K562 (cell line): ENCODE measurements around the gene TAF11. TPM values are rescaled to one million over a fixed set of nuclear protein-coding genes. Genes with fewer than 3 reads are reported as not detected.
A peak's percentile ranks its signal among the peaks of the same experiment; 100 is the strongest.

ENCODE experiments used
- ATAC-seq: fragments of 200-7000 bp; cut with Tn5 transposase; 3 replicates; pipeline ENCODE4 v1.9.1; 2020; ENCODE audit warnings: moderate library complexity
- BruUV-seq: library from RNA; stranded (reverse); fragments of 400-500 nt; replicated peaks from 2 replicates; lab custom pipeline; 2021; lab: Mats Ljungman, UMichigan
- CTCF ChIA-PET: fragments of 300-600 bp; formaldehyde crosslinking; extraction: SDS; loops from one replicate; lab custom pipeline; 2021; ENCODE audit warnings: low intra/inter-chr PET ratio; lab: Yijun Ruan, JAX
- POLR2A ChIA-PET: fragments of 300-600, 350-650 bp; sonication (Branson Sonifier 250); formaldehyde crosslinking; extraction: SDS; loops from one replicate; lab custom pipeline; 2021; ENCODE audit warnings: antibody characterized with exemption, inconsistent platforms; lab: Yijun Ruan, JAX
- DNase-seq, 4 experiments: peaks; one replicate each; pipeline versions ENCODE4 v3.0.0 to v3.0.0-alpha.2; 2011 to 2018; ENCODE audit warnings: low spot score in 3 of 4, mixed read lengths in 3 of 4; ENCODE audit errors: extremely low read depth in 1 of 4
- FAIRE-seq: peaks from 2 replicates; lab custom pipeline; 2011; peaks lifted over from hg19 to GRCh38; lab: Jason Lieb, UNC
- H2AFZ ChIP-seq: 2 replicates; pipeline ENCODE4 v1.6.0; 2011; ENCODE audit warnings: low read depth, low read length, control low read depth, inconsistent platforms
- H3K27ac ChIP-seq: fragments of 200-600 bp; 3 replicates; pipeline ENCODE4 v1.8.0; 2011; ENCODE audit warnings: low read depth, mild to moderate bottlenecking, control low read depth, inconsistent platforms, low read length, moderate library complexity, mixed read lengths; ENCODE audit errors: extremely low read depth
- H3K27me3 ChIP-seq, 2 experiments: fragments of 300-600 bp in 1 of 2; 2 replicates in 1 of 2; 3 replicates in 1 of 2; pipeline versions ENCODE4 v1.6.0 to v1.8.0; 2011; ENCODE audit warnings: inconsistent platforms in 2 of 2, low read length in 2 of 2, mild to moderate bottlenecking in 1 of 2, mixed read lengths in 1 of 2, moderate library complexity in 1 of 2; ENCODE audit not compliant: control insufficient read depth in 2 of 2, insufficient read depth in 2 of 2
- H3K36me3 ChIP-seq: fragments of 300-600 bp; 3 replicates; pipeline ENCODE4 v1.8.0; 2011; ENCODE audit warnings: mild to moderate bottlenecking, low read length, inconsistent platforms; ENCODE audit not compliant: control insufficient read depth, insufficient read depth
- H3K4me1 ChIP-seq, 2 experiments: fragments of 200-600 bp in 1 of 2; replicated peaks in 1 of 2; 2 replicates in 1 of 2; 3 replicates in 1 of 2; pipeline versions ENCODE4 v1.5.1 to v1.8.0; 2011; ENCODE audit warnings: inconsistent platforms in 2 of 2, low read length in 2 of 2, mild to moderate bottlenecking in 1 of 2, mixed read lengths in 1 of 2, moderate library complexity in 1 of 2; ENCODE audit not compliant: control insufficient read depth in 2 of 2, insufficient read depth in 2 of 2
- H3K4me2 ChIP-seq: 2 replicates; pipeline ENCODE4 v1.6.1; 2011; ENCODE audit warnings: low read length, control low read depth, inconsistent platforms, mixed read lengths; ENCODE audit not compliant: insufficient read depth
- H3K4me3 ChIP-seq: fragments of 200-600 bp; sonication (generic), shearing (Covaris generic); 2 replicates; pipeline ENCODE4 v1.5.1; 2016; ENCODE audit warnings: control low read depth, inconsistent platforms
- H3K79me2 ChIP-seq: fragments of 200-600 bp; 3 replicates; pipeline ENCODE4 v1.8.0; 2011; ENCODE audit warnings: low read length, inconsistent platforms; ENCODE audit not compliant: control insufficient read depth, insufficient read depth
- H3K9ac ChIP-seq, 2 experiments: 2 replicates each; pipeline versions ENCODE4 v1.6.0 to v1.6.1; 2011; ENCODE audit warnings: low read depth in 2 of 2, low read length in 2 of 2, control low read depth in 1 of 2, inconsistent platforms in 1 of 2, mild to moderate bottlenecking in 1 of 2, mixed read lengths in 1 of 2; ENCODE audit not compliant: insufficient read depth in 1 of 2
- H3K9me1 ChIP-seq: one replicate; pipeline ENCODE4 v1.6.0; 2011; ENCODE audit warnings: inconsistent platforms, mild to moderate bottlenecking, low read length, moderate library complexity; ENCODE audit not compliant: control insufficient read depth, insufficient read depth
- H3K9me3 ChIP-seq: replicated peaks from 2 replicates; pipeline ENCODE4 v1.5.1; 2011; ENCODE audit warnings: low read depth, low read length, inconsistent platforms; ENCODE audit not compliant: control insufficient read depth, insufficient read depth
- H4K20me1 ChIP-seq: replicated peaks from 2 replicates; pipeline ENCODE4 v1.6.1; 2011; ENCODE audit warnings: low read length, inconsistent platforms, mixed read lengths; ENCODE audit not compliant: control insufficient read depth, insufficient read depth
- CEBPG ChIP-seq, 3 experiments: fragments of 200-800 bp in 1 of 3; sonication (Bioruptor generic) in 1 of 3; sonication (generic) in 1 of 3; formaldehyde crosslinking in 1 of 3; IDR thresholded peaks in 2 of 3; conservative IDR thresholded peaks in 1 of 3; 2 replicates each; pipeline versions ENCODE4 v1.6.1 to v1.8.0; 2016 to 2022; ENCODE audit warnings: missing compliant biosample characterization in 2 of 3, missing genetic modification characterization in 2 of 3, mild to moderate bottlenecking in 1 of 3, missing genetic modification reagents in 1 of 3
- FOXK2 ChIP-seq, 2 experiments: fragments of 450-650 bp; IDR thresholded peaks in 1 of 2; conservative IDR thresholded peaks in 1 of 2; 2 replicates each; pipeline ENCODE4 v1.6.1; 2016; ENCODE audit warnings: low read depth in 2 of 2, mild to moderate bottlenecking in 1 of 2
- GMEB1 ChIP-seq: fragments of 250-450 bp; sonication (Bioruptor Pico); IDR thresholded peaks from 2 replicates; pipeline ENCODE4 v1.4.0; 2020; ENCODE audit warnings: mild to moderate bottlenecking
- HDAC2 ChIP-seq: fragments of 450-650 bp; IDR thresholded peaks from 2 replicates; pipeline ENCODE4 v1.6.1; 2016; ENCODE audit warnings: mild to moderate bottlenecking
- SPI1 ChIP-seq: IDR thresholded peaks from 2 replicates; pipeline ENCODE4 v1.6.1; 2011; ENCODE audit warnings: low read depth, low read length, control low read depth, borderline replicate concordance
- ZFP91 ChIP-seq: sonication (generic); formaldehyde crosslinking; IDR thresholded peaks from 2 replicates; pipeline ENCODE4 v1.8.0; 2022; ENCODE audit warnings: mild to moderate bottlenecking, missing genetic modification reagents
- ZNF277 ChIP-seq: fragments of 250-450 bp; sonication (Bioruptor Pico); IDR thresholded peaks from 2 replicates; pipeline ENCODE4 v1.8.0; 2022; ENCODE audit warnings: inconsistent platforms, mild to moderate bottlenecking, moderate library complexity, borderline replicate concordance
- ZNF75A ChIP-seq: fragments of 450-650 bp; formaldehyde crosslinking; IDR thresholded peaks from 2 replicates; pipeline ENCODE4 v1.4.0; 2020; ENCODE audit warnings: mild to moderate bottlenecking
- WGBS: fragments of 100-300 bp; shearing (Covaris generic); methylation state at CpG from one replicate; pipeline ENCODE4 v1.1.6; 2016; ENCODE audit warnings: low coverage, mixed read lengths; ENCODE audit not compliant: insufficient coverage; ENCODE audit errors: missing lambda C conversion rate; 5-methylcytosine and 5-hydroxymethylcytosine counted together
- in situ Hi-C: fragments of 300-500 bp; cut with MboI; formaldehyde crosslinking; loops from 4 replicates; pipeline ENCODE4 v1.15.0; 2018; ENCODE audit warnings: inconsistent platforms, mixed read lengths
- intact Hi-C: fragments of 100-400 bp; cut with micrococcal nuclease; formaldehyde crosslinking; loops from 2 replicates; pipeline ENCODE4 v1.14.2; 2022
- polyA plus RNA-seq, 8 experiments: library from polyadenylated mRNA; depleted of rRNA in 4 of 8; stranded (reverse) in 5 of 8; unstranded in 3 of 8; fragments of >200 nt; fragmentation: Nextera tagmentation in 2 of 8; fragmentation: Illumina TruSeq in 1 of 8; extraction: Ambion mirVana in 2 of 8; extraction: Trizol in 1 of 8; gene quantifications; 2 replicates each; pipeline versions ENCODE4 v1.2.1 to v1.2.3, GENCODE V29; 2011 to 2014; ENCODE audit warnings: inconsistent platforms in 1 of 8, missing spikeins in 1 of 8
- total RNA-seq, 7 experiments: library from RNA; depleted of rRNA in 6 of 7; stranded (reverse); fragments of >200 nt in 6 of 7; fragmentation: Illumina TruSeq in 2 of 7; extraction: Trizol in 2 of 7; gene quantifications; 2 replicates each; pipeline versions ENCODE4 v1.2.1 to v1.2.3, GENCODE V29; 2011 to 2021; ENCODE audit warnings: low replicate concordance in 1 of 7

The TAF11 gene
- total and polyA plus RNA-seq, 9 of the 15 experiments (the other 6 are each of a cell fraction or from before 2014, with no cell fraction given) = 40.9 to 91.9 (median 71.9) TPM

GRCh38 chr6:34897130-34897529 lies 9.3 kb upstream of the TAF11 start (continued):
- no peak for TF ChIP-seq GMEB1 (CRISPR knock-in tag)
- no peak for TF ChIP-seq ZNF277 (CRISPR knock-in tag)
- TF ChIP-seq CEBPG (CRISPR knock-in tag; IDR thresholded peaks at IDR 0.05) = no peak
- TF ChIP-seq CEBPG (tag; conservative IDR thresholded peaks at IDR 0.05 in 1 of 2, IDR thresholded peaks at IDR 0.05 in 1 of 2) = no peak
- TF ChIP-seq ZNF75A = no peak

- FAIRE-seq (no peak), DNase-seq (no peak), ATAC-seq (no peak)
- BruUV-seq = no TSS peak
- 43% methylated on average over 1 of the region's 1 CpG for WGBS
- peaks cover 19% of the 10 kb centered on the region for H3K79me2 ChIP-seq
- no peak overlapping the region for H2AFZ ChIP-seq
- no peak overlapping the region for H3K4me3 ChIP-seq
- ChIA-PET POLR2A (interaction anchor here (0.6 kb wide), 1 partner anchor 128 kb away, joined by 4 read pairs; no protein-coding TSS in a partner anchor), CTCF (no interaction called here)
- H3K27ac ChIP-seq = no peak overlapping the region
- TF ChIP-seq FOXK2 (conservative IDR thresholded peaks at IDR 0.05 in 1 of 2, IDR thresholded peaks at IDR 0.05 in 1 of 2; ENCODE audit: low read depth in 2 of 2) (no peak), ZFP91 (no peak), SPI1 (peak; percentile 56; the same call in 1 of the 2 replicates), HDAC2 (no peak)
- no peaks in the 10 kb centered on the region for H3K36me3 ChIP-seq
- no peaks in the 10 kb centered on the region for H3K9me3 ChIP-seq
- H3K27me3 ChIP-seq = no peaks in the 10 kb centered on the region
- no peaks in the 10 kb centered on the region for H3K9me1 ChIP-seq
- H3K4me1 ChIP-seq = peaks cover 5 to 11% of the 10 kb centered on the region in 2 experiments; a peak in 3 of 5 replicates
- no peak overlapping the region for H3K4me2 ChIP-seq
- intact Hi-C loops (no loop called here), in situ Hi-C loops (no loop called here)
- H3K9ac ChIP-seq = no peak overlapping the region
- H4K20me1 ChIP-seq = 0 out of 2 replicates have a peak, but pooled peaks cover 4% of the 10 kb centered on the region
Observed at GRCh38 chr6:34894693-34895092, 6.9 kb upstream of the TAF11 start.
